ENCODE data around the gene OGN.

Gene OGN

DNA sequence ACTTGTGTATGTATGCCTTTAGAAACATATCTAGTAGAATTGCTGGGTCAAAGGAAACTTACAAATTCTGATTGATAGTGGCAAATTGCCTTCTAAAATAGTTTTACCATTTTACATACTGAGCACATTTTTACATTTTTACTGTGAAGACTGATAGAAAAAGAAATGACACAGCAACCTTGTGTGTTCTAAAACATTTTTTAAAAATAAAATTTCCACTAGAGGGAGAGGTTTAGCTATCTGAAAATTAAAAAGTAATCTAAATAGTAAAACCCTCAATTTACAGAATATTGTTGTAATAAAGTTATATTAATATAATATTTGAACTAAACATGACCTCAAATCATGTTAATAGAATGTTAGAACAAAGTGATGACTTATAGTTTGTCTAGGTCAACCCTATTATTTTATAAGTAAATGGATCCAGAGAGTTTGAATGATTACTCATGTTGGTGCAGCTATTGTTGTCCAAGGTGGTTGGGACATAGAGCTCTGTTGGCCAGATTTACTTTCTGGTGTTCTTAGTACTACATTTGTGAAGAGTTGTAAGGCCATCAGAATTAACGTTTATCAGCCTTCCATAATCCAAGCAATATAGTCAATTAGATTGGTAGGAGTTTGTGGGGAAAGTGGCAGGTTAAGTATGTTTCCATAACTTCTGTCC is 61.4 kb downstream of the OGN start:
- no peak for DNase-seq
- Histone ChIP-seq H3K4me3 (ENCODE audit: low read depth, low read length) (no peak overlapping the region), H3K36me3 (replicated peaks) (no peaks in the 10 kb centered on the region), H3K27ac (no peak overlapping the region), H3K27me3 (replicated peaks) (no peaks in the 10 kb centered on the region)
- TF ChIP-seq, protein P1, sequence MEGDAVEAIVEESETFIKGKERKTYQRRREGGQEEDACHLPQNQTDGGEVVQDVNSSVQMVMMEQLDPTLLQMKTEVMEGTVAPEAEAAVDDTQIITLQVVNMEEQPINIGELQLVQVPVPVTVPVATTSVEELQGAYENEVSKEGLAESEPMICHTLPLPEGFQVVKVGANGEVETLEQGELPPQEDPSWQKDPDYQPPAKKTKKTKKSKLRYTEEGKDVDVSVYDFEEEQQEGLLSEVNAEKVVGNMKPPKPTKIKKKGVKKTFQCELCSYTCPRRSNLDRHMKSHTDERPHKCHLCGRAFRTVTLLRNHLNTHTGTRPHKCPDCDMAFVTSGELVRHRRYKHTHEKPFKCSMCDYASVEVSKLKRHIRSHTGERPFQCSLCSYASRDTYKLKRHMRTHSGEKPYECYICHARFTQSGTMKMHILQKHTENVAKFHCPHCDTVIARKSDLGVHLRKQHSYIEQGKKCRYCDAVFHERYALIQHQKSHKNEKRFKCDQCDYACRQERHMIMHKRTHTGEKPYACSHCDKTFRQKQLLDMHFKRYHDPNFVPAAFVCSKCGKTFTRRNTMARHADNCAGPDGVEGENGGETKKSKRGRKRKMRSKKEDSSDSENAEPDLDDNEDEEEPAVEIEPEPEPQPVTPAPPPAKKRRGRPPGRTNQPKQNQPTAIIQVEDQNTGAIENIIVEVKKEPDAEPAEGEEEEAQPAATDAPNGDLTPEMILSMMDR (IDR thresholded peaks at IDR 0.05; ENCODE audit: low read depth, low read length, missing control alignments), result no peak
- in situ Hi-C loops (cut with HindIII; ENCODE audit: low pct_ligation_motif_present, low sequenced_read_pairs), result no loop called here

DNA sequence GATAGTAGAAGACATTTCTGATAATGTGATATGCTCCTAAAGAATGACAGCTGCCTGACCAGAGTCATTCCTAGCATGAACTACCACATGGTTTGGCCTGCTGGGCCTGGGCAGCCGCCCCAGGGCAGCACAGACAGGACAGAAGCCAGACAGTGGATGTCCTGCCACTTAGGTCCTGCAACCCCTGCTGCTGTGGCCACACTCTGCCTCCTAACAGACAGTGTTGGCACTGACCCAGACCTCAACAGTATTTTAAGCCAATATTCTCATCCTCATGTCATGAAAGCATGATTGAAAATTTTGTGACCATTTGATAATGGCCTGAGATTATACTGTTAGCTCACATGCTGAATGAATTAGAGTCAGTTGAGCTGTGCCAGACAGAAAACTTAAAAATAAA is 62.8 kb downstream of the OGN start:
- H3K4me3 ChIP-seq (ENCODE audit: low read depth, low read length), result no peak overlapping the region
- no peaks in the 10 kb centered on the region for H3K27me3 ChIP-seq (replicated peaks)
- in situ Hi-C loops (cut with HindIII; ENCODE audit: low pct_ligation_motif_present, low sequenced_read_pairs), result no loop called here
- DNase-seq, result no peak
- no peaks in the 10 kb centered on the region for H3K36me3 ChIP-seq (replicated peaks)
- TF ChIP-seq, protein P1 (IDR thresholded peaks at IDR 0.05; ENCODE audit: low read depth, low read length, missing control alignments), result no peak
- H3K27ac ChIP-seq, result no peak overlapping the region

DNA sequence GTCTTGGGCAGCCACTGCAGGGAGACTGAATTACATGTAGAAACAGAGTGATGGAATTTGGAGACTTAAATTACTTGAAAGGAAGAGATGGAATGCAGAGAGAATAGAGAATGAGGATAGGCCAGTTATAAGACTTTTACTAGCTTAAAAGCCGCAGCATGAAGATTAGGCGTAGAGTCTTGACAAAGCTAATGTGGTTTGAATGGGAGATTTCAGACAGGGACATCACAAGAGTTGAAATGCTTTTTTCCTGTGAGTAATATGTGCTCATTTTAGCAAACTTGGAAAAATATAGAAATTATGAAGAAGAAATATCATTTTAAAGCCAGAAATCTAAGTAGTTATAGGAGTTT is 71.1 kb downstream of the OGN start:
- in situ Hi-C loops (cut with HindIII; ENCODE audit: low pct_ligation_motif_present, low sequenced_read_pairs), result no loop called here
- H3K36me3 ChIP-seq (replicated peaks), result no peaks in the 10 kb centered on the region
- no peak overlapping the region for H3K4me3 ChIP-seq (ENCODE audit: low read depth, low read length)
- H3K27ac ChIP-seq, result no peak overlapping the region
- no peak for DNase-seq
- TF ChIP-seq, protein P1 (IDR thresholded peaks at IDR 0.05; ENCODE audit: low read depth, low read length, missing control alignments), result no peak
- H3K27me3 ChIP-seq (replicated peaks), result no peaks in the 10 kb centered on the region
